Lung microvascular endothelial cell (primary cell): ENCODE results near the gene ATP6V0D1. TPM values are rescaled to one million over a fixed set of nuclear protein-coding genes. Genes with fewer than 3 reads are reported as not detected.
"Not testable (repeated sequence)": the region's sequence is repeated elsewhere in the genome, so short reads cannot be mapped to it uniquely, and the experiment has no call there.

Experiments used
- DNase-seq, 2 donors: peaks; one replicate each; pipeline versions ENCODE4 v3.0.0 to v3.0.0-alpha.2; 2010; ENCODE audit warnings: low read depth in 2 of 2
- total RNA-seq: library from RNA; depleted of rRNA; stranded (reverse); fragments of >200 nt; gene quantifications from 2 replicates; pipeline ENCODE4 v1.2.1, GENCODE V29; 2014

The ATP6V0D1 gene
- total RNA-seq = 92.1 and 95.2 TPM in 2 replicates

GRCh38 chr16:67480833-67481560, at the start of gene ATP6V0D1:
TSS of gene ATP6V0D1 (minus strand) at chr16:67481157. CDS start at chr16:67481086, 71 bp downstream.
- peak; percentile 99 for DNase-seq

- DNase-seq = peak; percentile 56 to 68
These were observed 49.3 kb upstream of the ATP6V0D1 start for GRCh38 chr16:67530013-67530939.

- DNase-seq = peak; percentile 30 to 44
These were observed 48.6 kb upstream of the ATP6V0D1 start for GRCh38 chr16:67529582-67530012.

- peak; percentile 28 to 39 for DNase-seq
These were observed 48.1 kb upstream of the ATP6V0D1 start for GRCh38 chr16:67528870-67529581.

- DNase-seq = peak; percentile 28 to 36
These were observed 47.4 kb upstream of the ATP6V0D1 start, which contains the start of gene RIPOR1 for GRCh38 chr16:67528222-67528869. TSS of gene RIPOR1 (plus strand) at chr16:67528829. CDS start at chr16:67538447, 9,618 bp downstream.

GRCh38 chr16:67526149-67526791, 45.3 kb upstream of the ATP6V0D1 start:
- no peak for DNase-seq

GRCh38 chr16:67525176-67525860, 44.4 kb upstream of the ATP6V0D1 start:
- peak in 1 of 2 donors; percentile 38 for DNase-seq

- peak; percentile 97 to 98 for DNase-seq
These were observed 40.3 kb upstream of the ATP6V0D1 start for GRCh38 chr16:67521095-67521804.

- no peak for DNase-seq
These were observed 38.3 kb upstream of the ATP6V0D1 start for GRCh38 chr16:67519242-67519641.

GRCh38 chr16:67518676-67519075, 37.7 kb upstream of the ATP6V0D1 start:
- DNase-seq = no peak

GRCh38 chr16:67517661-67518423, 36.9 kb upstream of the ATP6V0D1 start:
- no peak for DNase-seq

GRCh38 chr16:67517155-67517445, 36.1 kb upstream of the ATP6V0D1 start:
- DNase-seq = no peak

- DNase-seq = peak in 1 of 2 donors; percentile 73
These were observed 35.6 kb upstream of the ATP6V0D1 start for GRCh38 chr16:67516296-67517154.

- peak; percentile 83 to 84 for DNase-seq
These were observed 33.4 kb upstream of the ATP6V0D1 start for GRCh38 chr16:67514382-67514828.

GRCh38 chr16:67513892-67514291, 32.9 kb upstream of the ATP6V0D1 start:
- DNase-seq = not testable (repeated sequence)

- no peak for DNase-seq
These were observed 28.1 kb upstream of the ATP6V0D1 start for GRCh38 chr16:67509016-67509415.

GRCh38 chr16:67506468-67506867, 25.5 kb upstream of the ATP6V0D1 start:
- DNase-seq = no peak
